HG03558 (cell line): Measurements from ENCODE around the gene ATP4A.

Experiments used
- ATAC-seq: cut with Tn5 transposase; IDR thresholded peaks from one replicate; pipeline ENCODE4 v1.9.1; 2021; ENCODE audit warnings: moderate number of reproducible peaks; ENCODE audit not compliant: unreplicated experiment; ENCODE audit errors: extremely low read depth

ATP4A gene

DNA sequence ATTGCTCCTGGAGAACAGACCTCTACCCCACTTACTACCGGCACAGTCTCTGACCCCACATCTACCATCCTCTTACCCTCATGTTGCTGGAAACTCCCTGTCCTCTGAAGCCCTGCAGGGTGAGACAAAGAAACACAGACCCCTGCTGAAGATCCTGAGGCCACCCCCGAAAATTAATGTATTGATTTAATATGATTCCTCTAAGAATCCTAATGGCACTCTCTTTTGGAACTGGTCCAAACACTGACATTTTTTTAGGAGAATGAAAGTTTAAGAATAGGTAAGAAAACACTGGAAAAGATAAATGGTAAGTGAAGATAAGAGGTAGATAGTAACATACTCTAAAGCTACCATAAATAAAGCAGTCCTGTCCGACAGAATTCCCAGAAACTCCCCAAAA, 55.3 kb downstream of the ATP4A start:
- no peak for ATAC-seq

DNA sequence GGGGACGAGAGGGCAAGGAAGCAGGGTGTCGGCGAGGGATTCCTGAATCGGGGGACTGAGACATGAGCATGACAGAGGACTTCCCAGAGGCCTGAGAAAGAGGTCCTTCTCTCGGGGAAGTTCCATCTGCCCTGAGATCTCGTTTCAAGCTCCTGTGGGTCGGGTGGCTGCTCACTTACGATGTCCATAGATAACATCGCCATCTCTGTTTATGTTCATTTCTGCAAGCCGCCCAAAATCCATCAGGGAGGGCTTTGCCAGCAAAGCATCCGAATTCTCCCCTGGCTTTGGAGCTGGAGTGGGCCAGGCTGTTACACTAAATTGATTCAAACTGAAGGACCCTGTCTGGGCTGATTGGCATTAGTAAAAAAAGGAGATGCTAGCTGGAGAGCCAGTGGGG, 55.9 kb downstream of the ATP4A start:
- no peak for ATAC-seq

DNA sequence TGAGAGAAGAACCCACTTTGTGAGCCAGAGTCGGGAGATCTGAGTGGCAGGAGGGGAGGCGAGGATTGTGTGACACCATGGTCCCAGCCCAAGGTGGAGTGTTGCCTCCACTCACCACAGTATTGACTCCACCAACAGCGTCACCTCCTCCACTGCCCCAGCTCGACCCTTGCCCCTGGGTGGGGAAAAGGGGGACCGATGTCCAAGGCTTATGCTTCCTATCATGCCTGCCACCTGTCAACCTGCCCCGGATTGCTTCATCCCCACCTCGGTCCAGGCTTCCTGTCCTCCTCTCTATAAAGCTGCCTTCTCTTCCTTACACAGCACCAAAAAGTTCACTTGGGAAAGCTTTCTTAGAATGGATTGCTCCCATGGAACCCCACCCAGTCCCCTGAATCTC, 57.4 kb downstream of the ATP4A start:
- ATAC-seq = no peak

DNA sequence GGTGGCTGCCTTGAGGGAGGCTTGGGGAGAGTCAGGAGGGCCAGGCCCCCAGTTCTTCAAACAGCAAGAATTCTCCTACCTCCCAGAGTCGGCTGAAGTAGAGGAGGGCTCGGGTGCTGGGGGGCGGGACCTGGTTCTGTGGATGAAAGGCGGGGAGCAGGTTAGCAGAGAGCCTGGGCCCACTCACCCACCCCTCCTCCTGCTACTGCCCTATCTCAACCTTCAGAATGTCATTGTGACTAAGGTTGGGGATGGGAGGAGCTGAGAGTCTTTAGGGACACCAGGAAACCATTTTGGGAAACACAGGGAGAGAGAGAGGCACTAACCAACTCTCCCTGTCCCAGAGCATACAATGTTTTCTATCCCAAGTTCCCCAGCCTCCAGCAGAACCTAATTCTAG, 60.7 kb downstream of the ATP4A start:
- ATAC-seq = no peak

DNA sequence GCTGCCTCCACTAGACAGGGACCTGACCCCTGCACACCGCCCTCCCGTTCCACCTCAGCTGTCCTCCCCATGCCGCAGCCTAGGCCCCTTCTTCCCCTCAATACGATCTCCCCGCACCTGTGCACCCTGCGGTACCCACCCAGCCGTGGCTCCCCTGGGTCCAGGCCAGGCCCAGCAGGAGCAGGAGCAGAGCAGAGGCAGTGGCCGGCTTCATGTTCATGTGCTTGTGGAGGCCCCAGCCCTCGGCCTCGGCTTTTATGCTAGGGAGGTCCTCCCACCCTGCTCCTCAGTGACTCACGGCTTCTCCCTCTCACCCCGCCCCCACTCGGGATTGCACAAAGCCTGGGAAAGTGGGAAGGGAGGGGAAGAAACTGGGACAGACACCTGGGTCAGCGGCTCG, 61.8 kb downstream of the ATP4A start:
- ATAC-seq = no peak

DNA sequence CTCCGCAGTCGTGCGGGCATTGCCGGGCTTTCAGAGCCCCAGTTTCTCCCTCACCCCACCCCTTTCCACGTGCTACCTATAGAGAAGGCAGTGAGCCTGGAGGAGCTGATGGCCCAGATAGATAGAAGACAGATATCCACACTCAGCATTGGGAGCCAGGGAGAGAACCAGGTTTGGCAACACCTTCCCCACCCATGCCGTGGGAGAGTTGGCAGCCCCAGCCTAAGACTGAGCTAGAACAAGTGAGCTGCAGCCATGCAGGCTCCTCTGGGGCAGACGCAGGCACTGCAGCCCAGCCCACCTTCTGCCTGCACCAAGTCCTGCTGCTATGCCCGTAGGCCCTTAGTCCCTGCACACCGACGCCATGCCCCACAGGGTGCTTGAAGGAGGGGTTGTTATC, 62.8 kb downstream of the ATP4A start:
- ATAC-seq = no peak
